Activated T-cell treated with anti-CD3 and anti-CD28 coated beads for 4 hours (primary cell): ENCODE measurements around the gene NTMT2.
"Not testable (repeated sequence)": the region's sequence is repeated elsewhere in the genome, so short reads cannot be mapped to it uniquely, and the experiment has no call there.

Source experiments
- DNase-seq: peaks from one replicate; pipeline ENCODE4 v3.0.0-alpha.2; 2020

NTMT2 gene

DNA sequence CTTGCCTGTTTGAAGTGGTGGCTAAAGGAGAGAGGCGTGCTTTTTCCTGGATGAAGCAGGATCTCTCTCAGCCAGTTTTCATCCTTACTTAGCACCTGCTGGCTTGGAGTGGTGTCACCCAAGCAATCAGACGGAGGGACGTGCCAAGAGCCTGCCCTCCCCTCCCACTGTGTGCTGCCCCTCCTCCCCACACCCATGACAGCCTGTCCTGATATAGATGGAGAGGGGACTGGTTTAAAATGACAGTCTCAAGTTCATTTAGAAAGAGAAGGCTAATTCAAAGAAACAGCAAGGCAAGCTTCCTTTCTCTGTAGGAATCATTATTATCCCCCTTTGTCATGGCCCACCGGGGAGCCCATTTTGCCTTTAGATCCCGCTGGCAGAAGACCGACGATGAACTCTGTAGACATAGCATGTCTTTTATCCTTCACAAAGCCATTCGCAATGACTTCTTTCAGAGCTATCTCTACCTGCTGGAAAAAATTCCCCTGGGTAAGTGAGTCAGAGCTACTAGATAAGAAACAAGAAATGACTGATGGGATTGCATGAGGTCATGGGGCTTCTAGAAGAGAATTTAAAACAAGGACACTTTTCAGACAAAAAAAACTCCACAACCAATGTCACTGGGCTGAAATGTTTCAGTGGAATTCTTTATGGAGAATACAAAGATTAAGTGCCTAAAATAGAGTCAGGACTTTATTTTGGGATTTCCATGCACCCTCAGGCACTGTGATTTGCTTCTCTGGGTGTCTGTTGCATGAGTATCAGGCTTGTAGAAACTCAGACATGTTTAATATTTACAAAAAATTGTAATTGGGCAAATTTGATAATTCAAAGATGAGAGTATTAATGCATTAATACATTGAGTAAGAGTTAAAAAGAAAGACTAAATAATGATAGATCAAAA is at the start of gene NTMT2:
Gene NTMT2, plus strand, starts transcription at position 190 of the 907 bp plus-strand sequence. Its CDS starts 149 bp downstream, at position 339.
- no peak for DNase-seq

DNA sequence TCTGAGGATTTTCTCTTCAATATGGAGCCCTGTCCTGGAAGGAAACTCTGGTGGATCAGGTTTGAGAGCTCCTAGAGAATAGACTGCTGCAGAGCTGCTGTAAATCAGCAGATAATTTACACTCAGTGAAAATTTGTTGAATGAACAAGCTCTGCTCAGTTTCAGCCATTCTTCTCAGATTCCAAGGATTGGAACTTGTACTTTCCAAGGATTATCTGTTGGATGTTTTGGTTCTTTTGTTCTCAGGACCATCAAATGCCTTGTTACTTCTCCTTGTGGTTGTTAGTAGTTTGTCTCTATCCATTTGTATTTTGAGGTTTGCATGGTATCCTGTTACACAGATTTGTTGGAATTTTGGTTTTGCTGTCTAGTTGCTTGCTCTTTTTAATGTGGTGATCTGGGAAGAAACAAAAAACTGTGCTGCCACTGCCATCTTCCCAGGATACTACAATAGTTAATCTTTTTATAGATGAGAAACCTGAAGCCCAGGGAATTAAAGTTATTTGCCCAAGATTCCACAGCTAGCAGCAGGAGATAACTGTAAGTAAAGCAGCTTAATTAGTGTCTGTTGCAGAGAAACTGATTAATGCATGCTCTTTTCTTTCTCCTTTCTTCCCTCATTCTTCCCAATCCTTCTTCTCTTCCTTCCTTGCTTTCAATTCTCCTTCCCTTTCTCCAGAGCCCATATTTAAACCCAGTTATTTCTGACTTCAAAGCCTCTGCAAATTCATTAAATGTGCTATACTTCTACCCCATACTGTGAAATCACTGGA is 49.6 kb upstream of the NTMT2 start:
- DNase-seq = no peak

DNA sequence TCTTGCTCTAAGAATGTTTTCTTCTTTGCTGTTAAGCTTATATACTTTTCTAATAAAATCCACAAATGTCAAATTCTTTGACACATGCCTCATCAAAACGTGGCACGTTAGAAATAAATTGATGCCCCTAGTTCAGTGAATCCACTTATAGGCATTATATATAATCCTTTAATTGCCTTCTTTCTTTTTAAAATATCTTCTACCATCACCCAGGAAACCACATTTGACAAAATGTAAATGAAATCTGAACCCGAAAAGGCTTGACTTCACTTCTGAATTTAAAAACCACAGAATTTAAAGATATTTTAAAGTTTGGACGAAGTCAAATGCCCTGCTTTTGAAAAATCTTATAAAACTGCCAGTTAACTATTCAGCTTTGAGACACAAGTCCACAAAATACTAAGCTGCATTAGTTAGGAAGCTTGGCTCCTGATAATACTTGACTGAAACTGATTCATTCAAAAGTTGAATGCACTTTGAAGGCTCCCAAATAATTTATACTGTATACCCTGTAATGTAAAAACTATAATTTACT is 48.9 kb upstream of the NTMT2 start:
- DNase-seq = no peak

DNA sequence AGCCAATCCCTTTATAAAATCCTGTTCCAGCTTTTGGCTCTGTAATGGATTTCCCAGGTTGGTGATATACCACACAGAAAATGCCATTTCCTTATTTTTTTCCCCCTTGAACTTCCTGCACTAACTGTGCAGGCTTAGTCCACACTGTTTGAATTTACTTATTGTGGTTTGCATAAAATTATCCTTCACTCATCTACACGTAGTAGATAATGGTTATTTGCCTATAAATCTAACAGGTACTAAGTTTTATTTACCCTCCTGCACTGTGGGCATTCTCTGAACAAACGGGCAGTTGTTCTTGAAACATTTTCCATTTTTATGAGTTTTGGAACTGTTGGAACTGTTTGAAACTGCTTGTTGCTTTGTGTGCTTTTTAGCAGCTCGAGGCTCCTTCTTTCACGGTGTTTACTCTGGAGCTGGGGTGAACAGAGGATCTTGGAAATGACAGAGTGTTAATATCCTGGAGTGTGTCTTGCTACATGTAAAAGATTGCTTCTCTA is 48.3 kb upstream of the NTMT2 start:
- DNase-seq = no peak

DNA sequence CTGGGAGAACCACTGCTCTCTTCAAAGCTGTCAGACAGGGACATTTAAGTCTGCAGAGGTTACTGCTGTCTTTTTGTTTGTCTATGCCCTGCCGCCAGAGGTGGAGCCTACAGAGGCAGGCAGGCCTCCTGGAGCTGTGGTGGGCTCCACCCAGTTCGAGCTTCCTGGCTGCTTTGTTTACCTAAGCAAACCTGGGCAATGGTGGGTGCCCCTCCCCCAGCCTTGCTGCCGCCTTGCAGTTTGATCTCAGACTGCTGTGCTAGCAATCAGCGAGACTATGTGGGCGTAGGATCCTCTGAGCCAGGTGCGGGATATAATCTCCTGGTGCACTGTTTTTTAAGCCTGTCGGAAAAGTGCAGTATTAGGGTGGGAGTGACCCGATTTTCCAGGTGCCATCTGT is 32.6 kb upstream of the NTMT2 start:
- not testable (repeated sequence) for DNase-seq

DNA sequence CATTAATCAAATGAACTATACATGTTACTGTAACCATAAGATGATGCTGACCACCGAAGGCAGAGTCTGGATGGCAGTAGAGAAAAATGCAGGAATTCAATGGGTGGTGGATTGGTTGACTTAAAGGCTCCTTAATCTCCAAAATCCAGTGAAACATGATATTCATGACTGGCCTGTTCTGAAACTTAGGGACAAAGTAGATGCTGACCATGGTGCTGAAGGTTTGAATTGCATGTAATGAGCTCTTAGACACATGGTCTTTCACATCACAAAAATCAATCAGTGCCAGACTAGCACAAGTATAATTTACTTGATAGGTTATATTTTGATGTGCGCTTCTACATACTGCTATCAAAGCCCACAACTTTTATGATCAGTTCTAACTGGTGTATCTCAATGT is 30.9 kb upstream of the NTMT2 start:
- DNase-seq = no peak

DNA sequence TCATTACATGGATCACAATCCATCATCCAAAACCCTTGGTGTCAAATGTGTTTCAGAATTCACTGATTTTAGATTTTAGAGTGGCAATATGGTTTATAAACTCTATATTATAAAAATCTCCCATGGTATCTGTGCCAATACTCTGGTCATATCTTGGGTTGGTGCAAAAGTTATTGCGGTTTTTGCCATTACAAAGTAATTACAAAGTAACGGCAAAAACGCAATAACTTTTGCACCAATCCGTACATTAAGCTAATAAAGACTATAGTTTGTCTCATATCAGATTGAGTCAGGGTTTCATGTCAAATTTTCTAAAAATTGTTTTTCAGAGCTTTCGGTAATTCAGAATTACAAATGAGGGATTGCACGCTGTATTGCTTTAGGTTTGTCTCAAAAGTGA is 23.4 kb upstream of the NTMT2 start:
- no peak for DNase-seq

DNA sequence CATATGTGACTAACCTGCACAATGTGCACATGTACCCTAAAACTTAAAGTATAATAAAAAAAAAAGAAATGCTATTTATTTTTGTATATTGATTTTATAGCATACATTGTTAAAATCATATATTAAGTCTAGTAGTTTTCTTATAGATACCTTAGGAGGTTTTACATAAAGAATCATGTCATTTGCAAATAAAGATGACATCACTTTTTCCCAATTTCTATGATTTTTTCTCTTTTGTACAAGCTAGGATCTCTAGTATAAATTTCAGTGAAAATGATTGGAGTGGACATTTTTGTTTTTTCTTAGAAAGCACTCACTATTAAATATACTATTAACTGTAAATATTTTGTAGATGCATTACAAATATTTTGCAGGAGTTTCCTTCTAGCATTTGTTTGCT is 20.5 kb upstream of the NTMT2 start:
- no peak for DNase-seq

DNA sequence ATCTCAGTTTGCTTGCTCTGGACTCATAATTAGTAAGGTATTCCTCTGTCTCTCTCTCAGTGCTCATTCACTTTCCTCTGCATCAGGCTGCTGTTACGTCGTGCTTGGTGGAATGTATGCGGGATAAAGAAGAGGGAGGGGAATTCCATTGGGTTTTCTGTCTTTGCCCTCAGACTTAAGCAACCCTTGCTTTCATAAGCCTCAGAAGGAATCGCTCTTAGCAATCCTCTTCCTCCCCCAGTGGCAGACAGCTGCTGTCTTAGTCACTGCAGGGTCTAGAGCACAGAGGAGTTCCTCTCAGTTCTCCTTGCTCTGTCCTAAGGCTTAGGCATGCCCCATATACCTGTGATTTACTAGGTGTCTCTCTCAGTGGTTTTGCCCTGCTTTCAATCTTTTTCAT is 19.1 kb upstream of the NTMT2 start:
- no peak for DNase-seq

DNA sequence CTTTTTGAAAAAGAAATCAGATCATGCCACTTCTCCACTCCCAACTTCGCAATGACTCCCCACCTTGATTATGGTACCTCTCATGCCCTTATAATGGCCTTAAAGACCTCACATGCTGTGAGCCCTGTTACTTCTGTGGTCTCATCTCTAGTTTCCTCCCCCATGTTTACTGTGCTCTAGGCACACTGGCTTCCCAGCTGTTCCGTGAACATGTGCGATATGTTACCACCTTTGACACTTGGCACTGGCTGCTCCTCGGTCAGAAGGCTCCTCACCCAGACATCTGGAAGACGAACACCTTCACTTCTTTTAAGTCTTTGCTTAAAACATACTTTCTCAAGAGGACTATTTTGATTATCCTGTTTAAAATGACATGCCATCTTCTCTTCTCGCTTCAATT is 14.3 kb upstream of the NTMT2 start:
- no peak for DNase-seq

DNA sequence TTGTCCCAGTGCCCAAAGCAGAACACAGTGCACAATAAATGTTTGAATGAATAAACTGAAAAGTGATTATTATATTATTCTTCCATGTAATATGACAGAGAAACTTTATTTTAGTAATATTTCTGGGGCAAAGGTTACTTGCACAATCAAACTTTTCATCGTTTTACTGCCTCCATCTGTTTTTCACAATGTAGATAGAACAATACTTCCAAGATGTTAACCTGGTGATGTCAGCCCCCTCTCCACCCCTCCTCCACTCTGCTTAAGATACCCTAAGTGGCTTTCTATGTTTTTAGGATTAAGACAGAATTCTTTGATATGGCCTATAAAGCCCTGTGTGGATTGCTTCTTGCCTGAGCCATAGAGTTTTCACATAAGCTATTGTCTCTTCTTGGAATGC is 13.8 kb upstream of the NTMT2 start:
- DNase-seq = no peak

DNA sequence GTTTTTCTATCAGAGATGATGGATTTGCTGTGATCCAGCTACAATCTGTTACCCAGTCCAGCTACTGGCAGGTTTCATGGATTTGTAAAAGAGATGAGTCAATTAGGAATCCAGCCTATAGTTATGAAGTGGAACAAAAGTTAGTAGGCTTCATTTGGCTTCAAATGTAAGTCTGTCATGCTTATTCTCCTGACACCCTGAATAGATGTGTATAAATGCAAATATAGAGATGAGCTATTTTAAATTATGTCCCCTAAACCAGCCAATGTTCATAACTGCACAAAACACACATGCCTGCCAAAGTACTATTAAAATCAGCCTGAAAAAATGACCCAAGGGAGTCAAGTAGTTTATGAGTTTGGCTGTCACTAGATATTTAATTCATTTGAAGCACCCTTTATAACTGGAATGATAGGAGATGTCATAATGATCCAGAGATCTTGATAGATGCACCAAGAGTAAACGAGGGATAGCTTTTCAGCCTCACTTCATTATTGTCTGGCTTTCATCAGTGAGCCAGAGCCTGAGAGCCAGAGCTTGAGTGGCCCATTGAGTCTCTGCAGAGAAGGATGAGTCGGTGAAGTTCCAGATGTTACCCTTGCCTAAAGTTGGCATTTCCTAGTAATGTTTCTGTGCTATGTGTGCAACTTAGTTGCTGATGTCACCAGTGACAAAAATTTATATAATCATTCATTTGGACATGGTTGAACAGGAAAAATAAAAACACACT is 11.8 kb upstream of the NTMT2 start:
- no peak for DNase-seq

DNA sequence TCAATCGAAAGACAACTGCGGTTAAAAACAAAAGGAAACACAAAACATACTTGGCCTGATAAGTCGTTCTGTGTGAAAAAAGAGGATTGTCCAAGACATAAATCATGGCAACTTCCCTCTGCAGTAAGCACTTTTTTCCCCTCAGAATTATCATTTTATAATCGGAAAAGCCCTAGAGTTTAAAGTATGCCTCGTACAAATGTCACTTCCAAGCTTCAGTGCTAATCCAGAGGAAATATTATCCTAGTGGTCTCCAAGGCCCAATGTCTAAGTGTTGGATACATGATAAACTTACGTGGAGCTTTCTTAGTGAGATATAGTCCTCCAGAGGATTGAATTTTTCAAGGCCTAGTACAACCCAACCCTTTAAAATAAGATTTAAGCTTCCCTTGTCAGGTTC is 11.2 kb upstream of the NTMT2 start:
- no peak for DNase-seq

DNA sequence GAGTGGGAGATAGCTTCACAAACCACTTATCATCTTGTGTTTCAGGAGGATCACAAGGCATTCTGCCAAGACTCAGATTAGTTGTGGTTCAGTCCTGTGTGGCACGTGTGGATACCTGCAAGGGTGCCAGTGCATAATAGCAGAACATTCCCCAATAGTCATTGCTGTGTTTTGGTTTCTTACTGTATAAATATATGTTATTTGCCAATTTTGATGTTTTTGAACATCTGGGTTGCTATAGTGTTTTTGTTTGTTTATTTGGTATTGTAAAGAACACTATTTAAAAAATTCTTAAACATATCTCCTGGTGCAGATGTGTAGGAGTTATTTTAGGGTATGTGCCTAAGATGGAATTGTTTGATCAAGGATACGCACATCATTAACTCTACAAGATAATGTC is 5.4 kb upstream of the NTMT2 start:
- DNase-seq = no peak

DNA sequence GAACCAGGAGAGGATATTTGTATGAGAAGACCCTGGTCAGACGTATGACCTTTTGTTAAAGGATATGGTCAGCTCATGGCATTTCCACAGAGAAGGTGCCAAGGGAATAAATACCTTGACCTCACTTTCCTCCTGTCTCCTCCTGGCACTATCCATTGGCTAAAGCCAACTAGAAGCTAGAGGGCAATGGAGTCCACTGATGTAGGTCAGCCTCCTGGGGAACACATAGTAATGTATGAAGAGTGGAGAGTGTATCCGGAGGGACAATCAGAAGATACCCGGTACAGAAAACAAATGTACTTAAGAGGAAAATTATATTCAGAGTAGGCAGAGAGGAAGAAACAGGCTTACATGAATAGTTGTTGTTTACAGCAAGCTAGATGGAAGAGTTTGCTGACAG is 698 bp upstream of the NTMT2 start:
- no peak for DNase-seq

DNA sequence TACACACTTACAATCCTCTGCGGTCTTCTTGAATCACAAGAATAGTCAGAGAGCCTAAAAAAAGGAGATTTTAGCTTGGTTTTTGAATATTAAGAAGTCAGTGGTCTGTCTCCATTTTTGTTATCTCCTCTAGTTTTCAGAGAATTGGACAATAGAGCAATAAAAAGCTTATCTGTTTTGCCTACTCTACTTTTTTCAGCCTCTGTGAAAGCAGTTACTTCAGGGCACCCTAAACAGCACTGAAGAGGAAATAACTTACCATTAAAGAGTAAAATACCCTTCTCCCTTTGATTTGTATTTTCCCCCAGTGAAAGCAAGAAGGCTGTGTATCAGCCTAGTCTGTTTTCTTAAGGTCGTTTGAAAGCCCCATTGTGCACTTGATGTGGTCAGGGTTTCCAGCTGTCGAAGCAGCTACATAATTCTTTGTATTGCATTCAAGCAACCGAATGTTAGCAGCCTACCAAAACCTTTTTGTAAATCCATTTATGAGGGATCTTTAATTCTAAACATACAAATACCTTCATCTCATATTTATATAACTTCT is 1.0 kb downstream of the NTMT2 start:
- DNase-seq = no peak

DNA sequence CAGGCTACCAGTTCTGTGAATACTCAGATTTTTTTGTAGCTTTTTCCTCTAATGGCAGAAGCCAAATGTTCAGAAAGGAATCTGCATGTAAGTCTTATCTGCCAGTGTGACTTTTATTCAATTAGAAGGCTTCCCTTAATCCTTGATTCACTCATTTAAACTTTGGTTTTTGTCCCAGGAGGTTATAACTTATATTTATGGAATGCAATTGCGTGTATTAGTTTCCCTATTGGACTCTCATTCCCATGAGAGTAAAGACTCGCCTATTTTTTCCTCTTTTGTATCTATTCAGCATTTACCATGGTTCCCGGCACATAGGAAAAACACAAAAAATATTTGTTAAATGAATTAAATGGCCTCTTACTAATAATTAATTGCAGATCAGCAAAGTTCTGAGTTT is 3.5 kb downstream of the NTMT2 start:
- no peak for DNase-seq

DNA sequence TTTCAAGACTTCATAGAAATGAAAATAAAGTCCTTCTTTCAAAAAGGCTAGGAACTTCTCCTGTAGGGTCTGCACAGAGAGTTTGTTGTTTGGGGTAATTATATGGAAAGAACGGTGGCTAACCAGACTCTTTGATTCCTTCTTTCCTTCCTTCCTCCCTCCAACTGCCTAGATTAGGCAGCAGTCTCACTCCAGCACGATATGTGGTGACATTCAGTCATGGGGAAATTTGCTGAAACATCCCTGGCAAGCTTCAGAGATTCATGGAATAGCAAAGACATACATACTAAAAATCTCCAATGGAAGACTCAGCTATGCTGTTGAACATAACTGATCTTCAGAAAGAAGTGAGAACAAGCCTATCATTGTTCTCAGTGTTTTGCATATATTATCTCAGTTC is 4.3 kb downstream of the NTMT2 start:
- no peak for DNase-seq

DNA sequence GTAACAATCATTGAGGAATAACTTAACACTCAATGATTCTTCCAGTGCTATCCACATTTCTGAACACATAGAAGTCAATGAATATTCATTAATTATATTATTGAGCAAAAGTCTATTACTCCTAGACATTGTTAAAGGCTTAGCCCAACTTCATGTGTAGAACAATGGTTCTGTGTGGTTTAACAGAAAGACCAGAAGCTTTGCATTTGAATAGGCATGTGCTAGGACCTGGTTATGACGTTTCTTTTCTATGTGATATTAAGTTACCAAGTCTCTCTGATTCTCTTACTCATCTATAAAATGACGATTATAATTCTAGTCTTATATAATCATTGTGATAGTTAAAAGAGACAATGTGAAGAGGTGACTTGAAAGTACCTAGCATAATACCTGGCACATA is 5.2 kb downstream of the NTMT2 start:
- DNase-seq = no peak

DNA sequence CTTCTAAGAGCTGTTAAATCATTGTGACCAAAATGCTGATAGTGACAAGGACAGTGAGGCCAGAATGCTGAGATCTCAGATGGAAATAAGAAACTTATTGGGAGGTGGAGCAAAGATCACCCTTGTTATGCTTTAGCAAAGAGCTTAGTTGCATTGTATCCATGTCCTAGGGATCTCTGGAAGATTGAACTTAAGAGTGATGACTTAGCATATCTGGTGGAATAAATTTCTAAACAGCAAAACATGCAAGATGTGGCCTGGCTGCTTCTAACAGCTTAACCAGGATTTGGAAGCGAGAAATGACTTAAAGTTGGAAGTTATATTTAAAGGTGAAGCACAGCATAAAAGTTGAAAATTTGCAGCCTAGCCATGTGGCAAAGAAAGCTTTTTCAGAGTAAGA is 7.7 kb downstream of the NTMT2 start:
- no peak for DNase-seq

DNA sequence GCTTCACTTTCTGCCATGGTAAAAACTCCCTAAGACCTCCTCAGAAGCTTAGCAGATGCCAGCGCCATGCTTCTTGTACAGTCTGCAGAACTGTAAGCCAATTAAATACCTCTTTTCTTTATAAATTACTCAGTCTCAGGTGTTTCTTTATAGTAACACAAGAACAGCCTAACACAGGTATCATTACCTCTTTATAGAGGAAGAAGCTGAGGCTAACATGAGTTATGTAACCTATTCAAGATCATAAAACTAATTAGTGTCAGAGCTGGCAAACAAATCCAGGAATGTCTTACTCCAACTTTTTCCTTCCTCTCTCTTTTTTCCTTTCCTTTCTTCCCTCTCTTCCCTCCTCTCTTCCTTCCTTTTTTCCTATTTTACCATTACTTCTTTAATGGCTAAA is 9.3 kb downstream of the NTMT2 start:
- no peak for DNase-seq

DNA sequence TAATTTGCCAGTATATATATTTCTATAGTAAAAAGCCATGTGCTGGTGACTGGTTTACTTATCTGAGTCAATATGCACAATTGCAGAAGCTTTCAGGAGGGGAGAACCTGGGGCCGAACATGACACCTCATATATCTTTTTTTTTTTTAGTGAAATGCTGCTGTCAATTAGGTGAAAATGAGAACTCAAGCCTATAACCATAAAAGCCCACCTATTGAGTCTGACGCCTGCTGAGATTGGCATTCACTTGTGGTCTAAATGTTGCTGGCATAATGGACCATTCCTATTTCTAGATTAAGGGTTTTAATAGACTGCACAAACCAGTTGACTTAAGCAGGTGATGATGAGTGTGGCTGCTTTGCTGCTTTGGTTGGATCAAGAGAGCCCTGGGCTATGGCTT is 10.8 kb downstream of the NTMT2 start:
- DNase-seq = no peak

DNA sequence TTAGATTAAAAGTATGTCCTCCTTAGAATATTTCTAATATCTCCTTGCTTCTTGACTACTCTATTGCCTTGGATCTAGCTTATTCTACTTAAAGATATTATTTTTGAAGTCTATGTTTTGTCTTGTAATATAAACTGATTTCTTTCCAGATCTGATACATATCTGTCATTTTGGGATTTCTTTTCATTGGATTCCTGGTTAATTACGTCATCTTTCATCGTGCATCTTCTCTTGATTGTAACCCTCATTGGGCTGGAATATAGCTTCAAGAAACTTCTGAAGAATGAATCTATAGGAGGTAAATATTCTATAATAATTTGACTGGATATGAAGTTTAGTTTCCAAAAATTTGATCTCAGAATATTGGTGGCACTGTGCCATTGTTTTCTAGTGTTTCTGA is 12.1 kb downstream of the NTMT2 start:
- DNase-seq = no peak
